Osteoblast (primary cell): Measurements from ENCODE around the gene SIRPG. TPM values are rescaled to one million over a fixed set of nuclear protein-coding genes. Genes with fewer than 3 reads are reported as not detected.

Experiments
- DNase-seq: peaks from one replicate; pipeline ENCODE4 v3.0.0; 2011; ENCODE audit warnings: low spot score, mixed read lengths; ENCODE audit not compliant: insufficient read length; ENCODE audit errors: missing footprints
- H2AFZ ChIP-seq: 2 replicates; pipeline ENCODE4 v1.6.0; 2011; ENCODE audit warnings: mild to moderate bottlenecking, low read length
- H3K27ac ChIP-seq: 2 replicates; pipeline ENCODE4 v1.5.1; 2011; ENCODE audit warnings: mild to moderate bottlenecking, low read depth, low read length, moderate library complexity
- H3K27me3 ChIP-seq: 2 replicates; pipeline ENCODE4 v1.6.0; 2012; ENCODE audit warnings: mild to moderate bottlenecking, control low read depth, inconsistent platforms, low read length, moderate library complexity; ENCODE audit not compliant: insufficient read depth
- H3K36me3 ChIP-seq: 2 replicates; pipeline ENCODE4 v1.5.1; 2011; ENCODE audit warnings: mild to moderate bottlenecking, low read length, control low read depth, moderate library complexity; ENCODE audit not compliant: insufficient read depth
- H3K4me1 ChIP-seq: 2 replicates; pipeline ENCODE4 v1.5.1; 2011; ENCODE audit warnings: mild to moderate bottlenecking, low read length, control low read depth, moderate library complexity; ENCODE audit not compliant: insufficient read depth
- H3K4me2 ChIP-seq: 2 replicates; pipeline ENCODE4 v1.6.0; 2011; ENCODE audit warnings: mild to moderate bottlenecking, low read length; ENCODE audit not compliant: insufficient read depth
- H3K4me3 ChIP-seq: fragments of 200-600 bp; sonication (generic); 3 replicates; pipeline ENCODE4 v1.5.1; 2012; ENCODE audit warnings: mild to moderate bottlenecking, low read length, inconsistent platforms; ENCODE audit not compliant: insufficient read depth
- H3K79me2 ChIP-seq: 2 replicates; pipeline ENCODE4 v1.6.0; 2012; ENCODE audit warnings: mild to moderate bottlenecking, low read length, control low read depth, inconsistent platforms; ENCODE audit not compliant: insufficient read depth
- H3K9me3 ChIP-seq: 2 replicates; pipeline ENCODE4 v1.5.1; 2011; ENCODE audit warnings: low read depth, low read length, control low read depth
- H4K20me1 ChIP-seq: 2 replicates; pipeline ENCODE4 v1.6.0; 2012; ENCODE audit warnings: mild to moderate bottlenecking, low read length, control low read depth; ENCODE audit not compliant: insufficient read depth
- CTCF ChIP-seq: IDR thresholded peaks from 2 replicates; pipeline ENCODE4 v1.5.1; 2011; ENCODE audit warnings: mild to moderate bottlenecking, low read depth, low read length, moderate library complexity; ENCODE audit errors: extremely low read depth
- total RNA-seq: library from RNA; depleted of rRNA; stranded (reverse); fragments of >200 nt; gene quantifications from 2 replicates; pipeline ENCODE4 v1.2.3, GENCODE V29; 2012

SIRPG gene
- total RNA-seq, 1 donor = not detected

- Histone ChIP-seq H2AFZ (no peak overlapping the region), H3K9me3 (no peaks in the 10 kb centered on the region), H3K36me3 (no peaks in the 10 kb centered on the region), H3K79me2 (no peaks in the 10 kb centered on the region), H3K27me3 (peaks cover 23% of the 10 kb centered on the region), H3K27ac (no peak overlapping the region), H3K4me1 (no peaks in the 10 kb centered on the region), H3K4me2 (no peak overlapping the region), H4K20me1 (no peaks in the 10 kb centered on the region), H3K4me3 (no peak overlapping the region)
- DNase-seq = peak; percentile 15
- no peak for TF ChIP-seq CTCF
Observed at GRCh38 chr20:1623501-1624205, 33.9 kb downstream of the SIRPG start.

GRCh38 chr20:1622450-1622849 is 35.1 kb downstream of the SIRPG start:
- Histone ChIP-seq H3K9me3 (no peaks in the 10 kb centered on the region), H4K20me1 (no peaks in the 10 kb centered on the region), H3K27me3 (peaks cover 23% of the 10 kb centered on the region), H2AFZ (no peak overlapping the region), H3K4me1 (no peaks in the 10 kb centered on the region), H3K4me3 (no peak overlapping the region), H3K27ac (no peak overlapping the region), H3K36me3 (no peaks in the 10 kb centered on the region), H3K79me2 (no peaks in the 10 kb centered on the region), H3K4me2 (no peak overlapping the region)
- TF ChIP-seq CTCF = no peak
- DNase-seq = no peak

- no peaks in the 10 kb centered on the region for H4K20me1 ChIP-seq
- H3K27me3 ChIP-seq = peaks cover 20% of the 10 kb centered on the region
- no peak for DNase-seq
- no peak overlapping the region for H3K4me3 ChIP-seq
- no peaks in the 10 kb centered on the region for H3K4me1 ChIP-seq
- no peak overlapping the region for H3K27ac ChIP-seq
- H3K79me2 ChIP-seq = no peaks in the 10 kb centered on the region
- TF ChIP-seq CTCF = no peak
- no peaks in the 10 kb centered on the region for H3K9me3 ChIP-seq
- H2AFZ ChIP-seq = no peak overlapping the region
- H3K36me3 ChIP-seq = no peaks in the 10 kb centered on the region
- H3K4me2 ChIP-seq = no peak overlapping the region
Observed at GRCh38 chr20:1621316-1621715, 36.3 kb downstream of the SIRPG start.

GRCh38 chr20:1619861-1620444 is 37.6 kb downstream of the SIRPG start, which contains the start of gene SIRPB1:
Gene SIRPB1 (minus strand): TSS chr20:1620009. CDS start chr20:1619944, 65 bp downstream.
- H2AFZ ChIP-seq = no peak within 1 kb of the TSS
- no peaks in the 10 kb centered on the region for H3K36me3 ChIP-seq
- H3K27me3 ChIP-seq = peaks cover 15% of the 10 kb centered on the region
- H3K4me3 ChIP-seq = no peak within 1 kb of the TSS
- no peak for TF ChIP-seq CTCF
- no peak within 1 kb of the TSS for H3K4me2 ChIP-seq
- no peaks in the 10 kb centered on the region for H3K79me2 ChIP-seq
- no peaks in the 10 kb centered on the region for H4K20me1 ChIP-seq
- DNase-seq = no peak
- no peak within 1 kb of the TSS for H3K27ac ChIP-seq
- no peaks in the 10 kb centered on the region for H3K9me3 ChIP-seq
- no peaks in the 10 kb centered on the region for H3K4me1 ChIP-seq
